HEK293T (cell line): ENCODE measurements around the gene NKPD1.

ENCODE experiments used
- CTCF ChIA-PET: fragments of 350-600 bp; formaldehyde crosslinking; extraction: SDS; loops from one replicate; lab custom pipeline; 2021; ENCODE audit warnings: antibody characterized with exemption, inconsistent platforms; lab: Yijun Ruan, JAX
- POLR2A ChIA-PET: fragments of 350-600 bp; formaldehyde crosslinking; extraction: SDS; loops from one replicate; lab custom pipeline; 2020; ENCODE audit warnings: antibody characterized with exemption, inconsistent platforms; lab: Yijun Ruan, JAX
- DNase-seq: peaks from one replicate; pipeline ENCODE4 v3.0.0; 2012; ENCODE audit warnings: mixed read lengths; ENCODE audit errors: extremely low spot score
- ARNT ChIP-seq: fragments of 450-650 bp; IDR thresholded peaks from 2 replicates; pipeline ENCODE4 v1.6.1; 2017; ENCODE audit warnings: mild to moderate bottlenecking
- BHLHE40 ChIP-seq: fragments of 450-650 bp; IDR thresholded peaks from 2 replicates; pipeline ENCODE4 v1.6.1; 2016; ENCODE audit warnings: mild to moderate bottlenecking, moderate library complexity, borderline replicate concordance
- CTBP1 ChIP-seq: fragments of 450-650 bp; IDR thresholded peaks from 2 replicates; pipeline ENCODE4 v1.6.1; 2016; ENCODE audit warnings: borderline replicate concordance
- ELF4 ChIP-seq: fragments of 450-650 bp; IDR thresholded peaks from 2 replicates; pipeline ENCODE4 v1.6.1; 2017; ENCODE audit warnings: antibody characterized with exemption
- FOXA1 ChIP-seq: fragments of 450-650 bp; IDR thresholded peaks from 2 replicates; pipeline ENCODE4 v1.6.1; 2016; ENCODE audit warnings: mild to moderate bottlenecking
- FOXK2 ChIP-seq: fragments of 450-650 bp; IDR thresholded peaks from 2 replicates; pipeline ENCODE4 v1.6.1; 2016; ENCODE audit warnings: mild to moderate bottlenecking
- FOXM1 ChIP-seq: fragments of 450-650 bp; IDR thresholded peaks from 2 replicates; pipeline ENCODE4 v1.6.1; 2017; ENCODE audit warnings: mild to moderate bottlenecking, borderline replicate concordance
- HDGF ChIP-seq: fragments of 450-650 bp; IDR thresholded peaks from 2 replicates; pipeline ENCODE4 v1.6.1; 2017; ENCODE audit warnings: antibody characterized with exemption, borderline replicate concordance
- L3MBTL2 ChIP-seq: fragments of 450-650 bp; conservative IDR thresholded peaks from 2 replicates; pipeline ENCODE4 v1.6.1; 2016; ENCODE audit warnings: mild to moderate bottlenecking
- LEF1 ChIP-seq: fragments of 450-650 bp; IDR thresholded peaks from 2 replicates; pipeline ENCODE4 v1.6.1; 2017; ENCODE audit warnings: mild to moderate bottlenecking, borderline replicate concordance
- NFRKB ChIP-seq: fragments of 450-650 bp; IDR thresholded peaks from 2 replicates; pipeline ENCODE4 v1.6.1; 2016; ENCODE audit warnings: mild to moderate bottlenecking, moderate library complexity
- PKNOX1 ChIP-seq: fragments of 450-650 bp; IDR thresholded peaks from 2 replicates; pipeline ENCODE4 v1.6.1; 2016
- SP1 ChIP-seq: fragments of 450-650 bp; IDR thresholded peaks from 2 replicates; pipeline ENCODE4 v1.6.1; 2017
- SUZ12 ChIP-seq: fragments of 450-650 bp; IDR thresholded peaks from 2 replicates; pipeline ENCODE4 v1.6.1; 2016; ENCODE audit warnings: mild to moderate bottlenecking
- TARDBP ChIP-seq: fragments of 450-650 bp; IDR thresholded peaks from 2 replicates; pipeline ENCODE4 v1.6.1; 2016
- ZNF384 ChIP-seq: fragments of 450-650 bp; IDR thresholded peaks from 2 replicates; pipeline ENCODE4 v1.6.1; 2016

Gene NKPD1

GRCh38 chr19:45135176-45135885 lies 25.5 kb downstream of the NKPD1 start:
- DNase-seq: no peak
- ChIA-PET POLR2A (no interaction called here), CTCF (interaction anchor here (1.5 kb wide), 1 partner anchor 10 kb away, joined by 3 read pairs; no protein-coding TSS in a partner anchor)
- no peak for TF ChIP-seq LEF1
- no peak for TF ChIP-seq ELF4
- TF ChIP-seq FOXM1: no peak
- TF ChIP-seq NFRKB: no peak
- TF ChIP-seq ZNF384: no peak

- no peak for DNase-seq
- TF ChIP-seq LEF1: no peak
- no peak for TF ChIP-seq L3MBTL2
- TF ChIP-seq SP1: no peak
- TF ChIP-seq FOXM1: no peak
- no peak for TF ChIP-seq CTBP1
- TF ChIP-seq PKNOX1: no peak
- TF ChIP-seq SUZ12: no peak
- TF ChIP-seq FOXK2: no peak
- no peak for TF ChIP-seq TARDBP
- no peak for TF ChIP-seq HDGF
- no peak for TF ChIP-seq NFRKB
- TF ChIP-seq FOXA1: no peak
- no peak for TF ChIP-seq ZNF384
- no peak for TF ChIP-seq BHLHE40
- no peak for TF ChIP-seq ARNT
- no peak for TF ChIP-seq ELF4
- POLR2A ChIA-PET: no interaction called here
- CTCF ChIA-PET: interaction anchor here (1.5 kb wide), 1 partner anchor 9 kb away, joined by 3 read pairs; no protein-coding TSS in a partner anchor
Measured at GRCh38 chr19:45133661-45134060, 27.1 kb downstream of the NKPD1 start.

GRCh38 chr19:45130888-45131615 lies 29.7 kb downstream of the NKPD1 start:
- TF ChIP-seq CTBP1: no peak
- no peak for TF ChIP-seq ARNT
- no peak for TF ChIP-seq PKNOX1
- TF ChIP-seq LEF1: no peak
- no peak for TF ChIP-seq NFRKB
- no peak for TF ChIP-seq ELF4
- no peak for TF ChIP-seq FOXM1
- no peak for TF ChIP-seq ZNF384
- TF ChIP-seq HDGF: no peak
- no peak for TF ChIP-seq SP1
- TF ChIP-seq TARDBP: no peak
- TF ChIP-seq BHLHE40: no peak
- TF ChIP-seq SUZ12: no peak
- TF ChIP-seq L3MBTL2: no peak
- no peak for DNase-seq
- ChIA-PET POLR2A (interaction anchor here (1.3 kb wide), 1 partner anchor 39 kb away, joined by 3 read pairs; no protein-coding TSS in a partner anchor), CTCF (interaction anchor here (0.6 kb wide), 1 partner anchor 17 kb away, joined by 5 read pairs; no protein-coding TSS in a partner anchor)

- no peak for TF ChIP-seq FOXK2
- no peak for TF ChIP-seq SP1
- TF ChIP-seq ARNT: no peak
- TF ChIP-seq FOXM1: no peak
- no peak for TF ChIP-seq ELF4
- TF ChIP-seq SUZ12: no peak
- no peak for TF ChIP-seq ZNF384
- TF ChIP-seq NFRKB: no peak
- TF ChIP-seq TARDBP: no peak
- no peak for TF ChIP-seq PKNOX1
- TF ChIP-seq FOXA1: no peak
- no peak for TF ChIP-seq CTBP1
- no peak for TF ChIP-seq L3MBTL2
- TF ChIP-seq BHLHE40: no peak
- no peak for TF ChIP-seq HDGF
- no peak for TF ChIP-seq LEF1
- ChIA-PET POLR2A (no interaction called here), CTCF (no interaction called here)
- DNase-seq: no peak
Measured at GRCh38 chr19:45130236-45130635, 30.5 kb downstream of the NKPD1 start.

- POLR2A ChIA-PET: no interaction called here
- no peak for TF ChIP-seq SP1
- TF ChIP-seq FOXM1: no peak
- no peak for TF ChIP-seq BHLHE40
- no peak for TF ChIP-seq L3MBTL2
- no peak for TF ChIP-seq HDGF
- TF ChIP-seq TARDBP: no peak
- TF ChIP-seq ELF4: no peak
- no peak for TF ChIP-seq ARNT
- no peak for TF ChIP-seq SUZ12
- TF ChIP-seq FOXK2: no peak
- TF ChIP-seq FOXA1: no peak
- TF ChIP-seq ZNF384: no peak
- TF ChIP-seq PKNOX1: no peak
- TF ChIP-seq NFRKB: no peak
- no peak for TF ChIP-seq CTBP1
- TF ChIP-seq LEF1: no peak
- CTCF ChIA-PET: no interaction called here
- DNase-seq: no peak
Measured at GRCh38 chr19:45128806-45129205, 32.0 kb downstream of the NKPD1 start.
